ENCODE results near the gene GNA12.

GNA12 gene

DNA sequence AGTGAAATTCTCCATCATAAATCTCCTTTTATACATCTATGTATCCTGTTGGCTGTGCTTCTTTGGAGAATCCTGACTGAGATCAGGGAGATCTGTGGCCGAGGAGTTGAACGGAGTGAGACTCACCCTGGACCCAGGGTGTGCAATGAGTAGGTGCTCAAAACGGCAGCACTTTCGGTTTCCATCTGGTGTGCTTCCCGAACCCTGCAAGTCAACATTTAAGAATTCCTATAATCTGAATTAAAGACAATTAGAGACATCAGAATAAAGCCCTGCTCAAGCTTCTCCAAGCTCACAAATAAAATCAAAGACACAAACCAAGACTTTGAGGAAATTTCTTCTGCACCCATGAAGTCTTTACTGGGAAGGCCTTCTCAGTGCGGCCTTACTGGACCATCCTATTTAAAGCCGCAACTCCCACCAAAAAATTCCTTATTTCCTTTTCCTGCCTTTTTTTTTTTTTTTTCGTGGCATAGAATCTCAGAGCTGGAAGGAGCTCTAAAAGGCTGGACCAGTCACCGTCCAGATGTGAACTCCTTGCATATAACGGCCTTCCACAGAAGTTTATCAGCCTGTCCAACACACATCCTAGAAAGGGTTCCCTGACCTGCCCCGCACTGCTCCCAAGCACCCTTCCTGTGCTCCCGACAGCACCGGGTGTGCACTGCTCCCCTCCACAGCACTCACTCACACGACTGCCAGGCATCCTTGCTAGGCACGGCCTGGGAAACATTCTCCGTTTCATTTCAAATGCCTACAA lies 29.7 kb downstream of the GNA12 start:
- TF ChIP-seq, protein P1, sequence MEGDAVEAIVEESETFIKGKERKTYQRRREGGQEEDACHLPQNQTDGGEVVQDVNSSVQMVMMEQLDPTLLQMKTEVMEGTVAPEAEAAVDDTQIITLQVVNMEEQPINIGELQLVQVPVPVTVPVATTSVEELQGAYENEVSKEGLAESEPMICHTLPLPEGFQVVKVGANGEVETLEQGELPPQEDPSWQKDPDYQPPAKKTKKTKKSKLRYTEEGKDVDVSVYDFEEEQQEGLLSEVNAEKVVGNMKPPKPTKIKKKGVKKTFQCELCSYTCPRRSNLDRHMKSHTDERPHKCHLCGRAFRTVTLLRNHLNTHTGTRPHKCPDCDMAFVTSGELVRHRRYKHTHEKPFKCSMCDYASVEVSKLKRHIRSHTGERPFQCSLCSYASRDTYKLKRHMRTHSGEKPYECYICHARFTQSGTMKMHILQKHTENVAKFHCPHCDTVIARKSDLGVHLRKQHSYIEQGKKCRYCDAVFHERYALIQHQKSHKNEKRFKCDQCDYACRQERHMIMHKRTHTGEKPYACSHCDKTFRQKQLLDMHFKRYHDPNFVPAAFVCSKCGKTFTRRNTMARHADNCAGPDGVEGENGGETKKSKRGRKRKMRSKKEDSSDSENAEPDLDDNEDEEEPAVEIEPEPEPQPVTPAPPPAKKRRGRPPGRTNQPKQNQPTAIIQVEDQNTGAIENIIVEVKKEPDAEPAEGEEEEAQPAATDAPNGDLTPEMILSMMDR (IDR thresholded peaks at IDR 0.05; ENCODE audit: insufficient read depth, low read depth, low read length, missing control alignments), result no peak
- no peak overlapping the region for H3K4me3 ChIP-seq (ENCODE audit: low read length)

DNA sequence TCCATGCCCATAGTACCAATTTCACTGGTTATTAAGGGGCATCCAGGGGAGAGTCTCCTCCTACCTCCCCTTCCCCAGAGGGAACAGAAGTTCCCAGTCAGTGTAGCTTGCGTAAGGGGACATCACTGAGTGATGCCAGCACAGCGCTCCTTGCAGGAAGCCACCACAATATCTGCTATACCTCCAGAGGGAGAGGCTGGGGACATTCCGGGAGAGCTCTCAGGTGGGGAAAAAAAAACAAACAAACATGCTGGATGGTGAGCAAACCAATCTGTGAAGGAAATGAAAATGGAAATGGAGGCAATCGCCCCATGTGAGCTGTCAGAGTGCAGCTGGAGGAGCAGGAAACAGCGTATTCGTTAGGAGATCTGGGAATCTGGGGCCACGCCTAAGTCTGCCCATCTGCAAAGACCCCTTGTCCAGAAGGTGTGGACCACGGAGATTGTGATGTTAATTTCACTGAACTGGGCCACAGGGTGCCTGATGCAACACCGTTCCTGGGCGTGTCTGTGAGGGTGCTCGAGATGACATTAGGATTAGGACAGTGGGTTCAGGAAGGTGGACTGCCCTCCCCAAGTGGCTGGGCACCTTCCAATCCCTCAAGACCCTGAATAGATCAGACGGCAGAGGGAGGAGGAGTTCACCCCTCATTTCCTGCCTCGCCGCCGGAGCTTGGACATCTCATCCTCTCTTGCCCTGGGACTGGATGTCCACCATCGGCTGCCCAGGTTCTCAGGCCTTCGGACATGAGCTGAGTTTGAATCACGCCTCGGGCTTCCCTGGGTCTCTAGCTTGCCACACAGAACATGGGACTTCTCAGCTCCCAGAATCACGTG lies 30.5 kb downstream of the GNA12 start:
- no peak overlapping the region for H3K4me3 ChIP-seq (ENCODE audit: low read length)
- TF ChIP-seq, protein P1 (IDR thresholded peaks at IDR 0.05; ENCODE audit: insufficient read depth, low read depth, low read length, missing control alignments), result no peak
- DNase-seq (ENCODE audit: low read depth), result no peak

More for the DNA sequence above, 29.7 kb downstream of the GNA12 start:
- no peak for DNase-seq (ENCODE audit: low read depth)

DNA sequence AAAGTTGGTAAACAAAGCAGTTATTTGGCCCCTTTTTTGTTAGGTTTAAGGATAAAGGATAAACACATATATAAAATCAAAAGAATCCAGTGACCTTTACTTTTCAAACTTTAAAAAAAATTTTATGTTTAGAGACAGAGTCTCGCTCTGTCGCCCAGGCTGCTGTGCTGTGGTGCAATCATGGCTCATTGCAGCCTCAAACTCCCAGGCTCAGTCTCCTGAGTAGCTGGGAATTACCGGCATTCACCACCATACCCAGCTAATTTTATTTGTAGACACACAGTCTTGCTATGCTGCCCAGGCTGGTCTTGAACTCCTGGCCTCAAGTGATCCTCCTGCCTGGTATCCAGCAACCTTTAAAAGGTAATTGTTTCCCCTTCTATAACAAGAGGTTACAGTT lies 31.3 kb downstream of the GNA12 start:
- no peak overlapping the region for H3K4me3 ChIP-seq (ENCODE audit: low read length)
- no peak for DNase-seq (ENCODE audit: low read depth)
- TF ChIP-seq, protein P1 (IDR thresholded peaks at IDR 0.05; ENCODE audit: insufficient read depth, low read depth, low read length, missing control alignments), result no peak

DNA sequence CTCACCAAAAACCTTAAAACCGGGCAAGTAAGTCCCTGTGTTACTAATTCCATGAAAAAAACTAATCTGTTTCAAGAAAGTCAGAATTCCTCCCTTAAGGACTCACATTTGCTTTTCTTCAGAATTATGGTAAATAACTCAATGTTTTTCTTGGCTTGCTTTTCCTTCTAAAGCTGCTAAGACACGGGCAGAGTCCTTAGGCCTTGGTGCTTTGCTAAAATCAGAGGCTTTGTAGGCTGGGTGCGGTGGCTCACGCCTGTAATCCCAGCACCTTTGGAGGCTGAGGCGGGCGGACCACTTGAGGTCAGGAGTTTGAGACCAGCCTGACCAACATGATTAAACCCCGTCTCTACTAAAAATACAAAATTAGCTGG lies 32.0 kb downstream of the GNA12 start:
- no peak overlapping the region for H3K4me3 ChIP-seq (ENCODE audit: low read length)
- DNase-seq (ENCODE audit: low read depth), result no peak
- TF ChIP-seq, protein P1 (IDR thresholded peaks at IDR 0.05; ENCODE audit: insufficient read depth, low read depth, low read length, missing control alignments), result no peak

DNA sequence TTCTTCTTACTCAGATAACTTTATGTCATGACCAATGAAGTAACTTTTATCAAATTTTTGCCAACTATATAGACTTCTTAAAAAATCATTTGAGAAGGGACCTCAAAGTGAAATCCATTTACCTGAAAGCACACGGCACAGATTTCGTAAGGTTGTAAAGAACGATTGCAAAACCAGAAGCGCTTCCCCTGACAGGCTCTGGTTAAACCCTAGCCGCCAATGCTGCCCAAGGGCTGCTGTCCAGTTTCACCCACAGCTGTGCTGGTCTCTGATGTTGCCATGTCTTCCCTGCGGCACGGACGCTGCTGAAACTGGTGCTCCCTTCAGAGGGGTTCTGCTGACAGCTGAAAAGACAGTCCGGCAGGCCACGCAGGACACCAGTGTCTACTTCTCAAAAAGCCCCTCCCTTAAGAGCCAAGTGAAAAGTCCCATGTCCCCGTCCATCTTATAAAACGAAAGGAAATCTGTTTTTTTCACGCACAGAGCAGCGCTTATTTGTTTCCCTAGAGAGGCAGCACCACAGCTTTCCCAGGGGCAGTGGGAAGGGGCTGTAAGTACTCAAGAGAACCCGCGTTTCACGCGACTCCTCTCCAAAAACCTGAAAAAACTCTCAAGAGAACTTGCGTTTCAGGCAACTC lies 32.5 kb downstream of the GNA12 start:
- H3K4me3 ChIP-seq (ENCODE audit: low read length), result no peak overlapping the region
- TF ChIP-seq, protein P1 (IDR thresholded peaks at IDR 0.05; ENCODE audit: insufficient read depth, low read depth, low read length, missing control alignments), result no peak
- peak; percentile 73 for DNase-seq (ENCODE audit: low read depth)

DNA sequence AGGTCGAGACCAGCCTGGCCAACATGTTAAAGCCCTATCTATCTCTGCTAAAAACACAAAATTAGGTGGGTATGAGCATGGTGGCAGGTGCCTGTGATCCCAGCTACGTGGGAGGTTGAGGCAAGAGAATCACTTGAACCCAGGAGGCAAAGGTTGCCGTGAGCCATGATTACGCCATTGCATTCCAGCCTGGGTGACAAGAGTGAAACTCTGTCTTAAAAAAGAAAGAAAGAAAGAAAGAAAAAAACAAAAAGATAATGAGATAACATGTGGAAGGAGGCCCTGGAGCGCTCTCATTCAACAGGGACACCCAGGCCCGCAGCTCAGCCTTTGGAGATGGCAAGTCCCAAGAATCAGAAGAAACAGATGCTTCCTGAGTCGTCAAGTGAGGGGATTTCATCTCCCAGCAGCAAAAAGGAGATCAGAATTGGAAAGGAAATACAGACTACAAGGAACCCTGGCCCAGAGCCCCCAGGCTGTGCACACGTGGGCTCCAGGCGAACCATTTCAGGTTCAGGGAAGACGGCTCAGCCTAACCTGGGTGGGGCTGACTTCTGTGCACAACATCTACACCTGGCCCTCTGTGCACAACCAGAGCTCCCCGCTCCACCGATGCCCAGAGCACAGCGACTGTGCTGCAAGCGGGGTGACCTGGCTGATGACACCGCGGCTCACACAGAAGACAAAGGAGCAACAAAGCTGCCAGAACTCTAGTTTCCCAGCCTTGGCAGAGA lies 33.3 kb downstream of the GNA12 start:
- no peak for DNase-seq (ENCODE audit: low read depth)
- TF ChIP-seq, protein P1 (IDR thresholded peaks at IDR 0.05; ENCODE audit: insufficient read depth, low read depth, low read length, missing control alignments), result no peak
- no peak overlapping the region for H3K4me3 ChIP-seq (ENCODE audit: low read length)

Measured in epithelial cell of esophagus (primary cell).